GM23248 (cell line): ENCODE results near the gene OTULINL. TPM values are rescaled to one million over a fixed set of nuclear protein-coding genes. Genes with fewer than 3 reads are reported as not detected.

Experiments used
- DNase-seq: peaks from one replicate; pipeline ENCODE4 v3.0.0-alpha.2; 2015
- H2AFZ ChIP-seq: fragments of 200-600 bp; sonication (generic); 2 replicates; pipeline ENCODE4 v1.6.1; 2016; ENCODE audit warnings: antibody characterized with exemption
- H3F3A ChIP-seq: fragments of 200-600 bp; sonication (generic); 2 replicates; pipeline ENCODE4 v1.6.1; 2016; ENCODE audit warnings: mild to moderate bottlenecking, antibody characterized with exemption, mixed run types; ENCODE audit not compliant: insufficient read depth
- H3K27ac ChIP-seq: fragments of 200-600 bp; sonication (generic); 2 replicates; pipeline ENCODE4 v1.5.1; 2016; ENCODE audit warnings: mild to moderate bottlenecking
- H3K27me3 ChIP-seq: fragments of 200-600 bp; sonication (generic); replicated peaks from 2 replicates; pipeline ENCODE4 v1.6.1; 2016; ENCODE audit warnings: mild to moderate bottlenecking; ENCODE audit not compliant: insufficient read depth
- H3K36me3 ChIP-seq: fragments of 200-600 bp; sonication (generic); 2 replicates; pipeline ENCODE4 v1.6.1; 2016; ENCODE audit warnings: low read depth, mild to moderate bottlenecking
- H3K4me1 ChIP-seq: fragments of 200-600 bp; sonication (generic); 2 replicates; pipeline ENCODE4 v1.6.1; 2016; ENCODE audit warnings: mild to moderate bottlenecking; ENCODE audit not compliant: insufficient read depth
- H3K4me2 ChIP-seq: fragments of 200-600 bp; sonication (generic); one replicate; pipeline ENCODE4 v1.6.1; 2016; ENCODE audit warnings: mild to moderate bottlenecking; ENCODE audit not compliant: unreplicated experiment
- H3K4me3 ChIP-seq: fragments of 200-600 bp; sonication (generic); 2 replicates; pipeline ENCODE4 v1.5.1; 2016; ENCODE audit warnings: mild to moderate bottlenecking
- H3K79me2 ChIP-seq: fragments of 200-600 bp; sonication (generic); 2 replicates; pipeline ENCODE4 v1.6.1; 2016; ENCODE audit warnings: mild to moderate bottlenecking; ENCODE audit not compliant: insufficient read depth
- H3K9ac ChIP-seq: fragments of 200-600 bp; sonication (generic); 2 replicates; pipeline ENCODE4 v1.6.1; 2016; ENCODE audit warnings: mild to moderate bottlenecking
- H3K9me2 ChIP-seq: fragments of 200-600 bp; sonication (generic); 2 replicates; pipeline ENCODE4 v1.6.1; 2016; ENCODE audit warnings: mixed run types, mild to moderate bottlenecking, moderate library complexity; ENCODE audit not compliant: insufficient read depth
- H3K9me3 ChIP-seq: fragments of 200-600 bp; sonication (generic); one replicate; pipeline ENCODE4 v1.6.1; 2017; ENCODE audit warnings: low read depth
- H4K20me1 ChIP-seq: fragments of 200-600 bp; sonication (generic); 2 replicates; pipeline ENCODE4 v1.6.0; 2016; ENCODE audit not compliant: insufficient read depth
- EZH2 ChIP-seq: fragments of 200-600 bp; sonication (generic); IDR thresholded peaks from 2 replicates; pipeline ENCODE4 v1.6.1; 2018; ENCODE audit warnings: antibody characterized with exemption, mild to moderate bottlenecking; ENCODE audit not compliant: insufficient read depth, poor library complexity, severe bottlenecking
- EZH2phosphoT487 ChIP-seq: fragments of 200-600 bp; sonication (generic); IDR thresholded peaks from 2 replicates; pipeline ENCODE4 v1.6.1; 2018; ENCODE audit warnings: antibody characterized with exemption, moderate library complexity, mild to moderate bottlenecking, low read depth; ENCODE audit not compliant: insufficient read depth
- WGBS, 2 experiments: methylation state at CpG; one replicate each; pipeline ENCODE4 v1.1.6; 2015 to 2017; ENCODE audit warnings: low lambda C conversion rate in 2 of 2, low coverage in 1 of 2; ENCODE audit errors: missing lambda C conversion rate in 2 of 2; 5-methylcytosine and 5-hydroxymethylcytosine counted together
- in situ Hi-C: fragments of 300-500 bp; cut with MboI; formaldehyde crosslinking; loops from 2 replicates; pipeline ENCODE4 v1.15.0; 2020
- polyA plus RNA-seq: library from polyadenylated mRNA; unstranded; fragments of >200 nt; fragmentation: Nextera tagmentation; extraction: Ambion mirVana; gene quantifications from 2 replicates; pipeline ENCODE4 v1.2.1, GENCODE V29; 2016
- total RNA-seq: library from RNA; depleted of rRNA; stranded (reverse); fragments of >200 nt; shearing (Covaris generic); gene quantifications from 2 replicates; pipeline ENCODE4 v1.2.3, GENCODE V29; 2014

OTULINL gene
- total and polyA plus RNA-seq, 2 experiments from 2014 or later = 0.23 to 1.3 TPM

DNA sequence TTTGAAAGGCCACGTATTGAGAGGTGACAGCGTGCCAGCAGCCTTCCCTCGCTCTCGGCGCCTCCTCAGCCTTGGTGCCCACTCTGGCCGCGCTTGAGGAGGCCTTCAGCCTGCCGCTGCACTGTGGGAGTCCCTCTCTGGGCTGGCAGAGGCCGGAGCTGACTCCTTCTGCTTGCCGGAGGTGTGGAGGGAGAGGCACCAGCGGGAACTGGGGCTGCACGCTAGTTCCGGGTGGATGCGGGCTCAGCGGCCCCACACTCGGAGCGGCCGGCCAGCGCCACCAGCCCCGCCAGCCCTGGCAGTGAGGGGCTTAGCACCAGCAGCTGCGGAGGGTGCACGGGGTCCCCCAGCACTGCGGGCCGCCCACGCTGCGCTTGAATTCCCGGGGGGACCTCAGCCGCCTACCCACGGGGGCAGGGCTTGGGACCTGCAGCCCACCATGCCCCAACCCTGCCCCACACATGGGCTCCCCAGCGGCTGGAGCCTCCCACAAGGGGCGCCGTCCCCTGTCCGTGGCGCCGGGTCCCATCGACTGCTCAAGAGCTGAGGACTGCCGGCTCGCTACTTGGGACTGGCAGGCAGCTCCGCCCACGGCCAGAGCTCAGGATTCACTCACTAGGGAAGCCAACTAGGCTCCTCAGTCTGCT lies 4.4 kb upstream of the OTULINL start:
- H3K4me1 ChIP-seq = no peaks in the 10 kb centered on the region; the same call in 1 of the 2 replicates
- no peak for DNase-seq
- H4K20me1 ChIP-seq = no peaks in the 10 kb centered on the region
- peaks cover 8% of the 10 kb centered on the region; the same call in 1 of the 2 replicates for H3F3A ChIP-seq
- H3K36me3 ChIP-seq = no peaks in the 10 kb centered on the region
- TF ChIP-seq EZH2 (no peak), EZH2phosphoT487 (no peak)
- no peaks in the 10 kb centered on the region for H3K9me3 ChIP-seq
- H3K27me3 ChIP-seq = peaks cover 32% of the 10 kb centered on the region
- no peak overlapping the region for H3K4me3 ChIP-seq
- in situ Hi-C loops = no loop called here
- no peak overlapping the region for H3K9ac ChIP-seq
- WGBS, 2 experiments = 87 to 95% methylated on average over 27 to 31 of the region's 40 CpGs
- no peaks in the 10 kb centered on the region for H3K9me2 ChIP-seq
- no peaks in the 10 kb centered on the region for H3K79me2 ChIP-seq
- no peak overlapping the region for H3K27ac ChIP-seq
- no peak overlapping the region for H3K4me2 ChIP-seq
- no peak overlapping the region for H2AFZ ChIP-seq

DNA sequence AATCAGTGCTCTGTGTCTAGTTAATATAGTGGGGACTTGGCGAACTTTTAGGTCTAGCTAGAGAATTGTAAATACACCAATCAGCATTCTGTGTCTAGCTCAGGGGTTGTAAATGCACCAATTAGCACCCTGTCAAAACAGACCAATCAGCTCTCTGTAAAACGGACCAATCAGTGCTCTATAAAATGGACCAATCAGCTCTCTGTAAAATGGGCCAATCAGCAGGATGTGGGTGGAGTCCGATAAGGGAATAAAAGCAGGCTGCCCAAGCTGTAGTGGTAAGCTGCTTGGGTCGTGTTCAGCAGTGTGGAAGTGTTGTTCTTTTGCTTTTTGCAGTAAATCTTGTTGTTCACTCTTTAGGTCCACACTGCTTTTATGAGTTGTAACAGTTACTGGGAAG lies 3.6 kb upstream of the OTULINL start:
- no peaks in the 10 kb centered on the region; the same call in 1 of the 2 replicates for H3K4me1 ChIP-seq
- no peak overlapping the region for H3K4me3 ChIP-seq
- in situ Hi-C loops = no loop called here
- DNase-seq = no peak
- H3K27ac ChIP-seq = no peak overlapping the region
- no peak overlapping the region for H2AFZ ChIP-seq
- no peaks in the 10 kb centered on the region for H4K20me1 ChIP-seq
- no peaks in the 10 kb centered on the region for H3K79me2 ChIP-seq
- WGBS, 2 experiments = 77 to 86% methylated on average over 4 of the region's 4 CpGs
- no peaks in the 10 kb centered on the region for H3K36me3 ChIP-seq
- no peak overlapping the region for H3K4me2 ChIP-seq
- peaks cover 8% of the 10 kb centered on the region; the same call in 1 of the 2 replicates for H3F3A ChIP-seq
- H3K9me3 ChIP-seq = no peaks in the 10 kb centered on the region
- no peaks in the 10 kb centered on the region for H3K9me2 ChIP-seq
- peaks cover 27% of the 10 kb centered on the region for H3K27me3 ChIP-seq
- no peak for TF ChIP-seq EZH2
- TF ChIP-seq EZH2phosphoT487 = no peak
- H3K9ac ChIP-seq = no peak overlapping the region

DNA sequence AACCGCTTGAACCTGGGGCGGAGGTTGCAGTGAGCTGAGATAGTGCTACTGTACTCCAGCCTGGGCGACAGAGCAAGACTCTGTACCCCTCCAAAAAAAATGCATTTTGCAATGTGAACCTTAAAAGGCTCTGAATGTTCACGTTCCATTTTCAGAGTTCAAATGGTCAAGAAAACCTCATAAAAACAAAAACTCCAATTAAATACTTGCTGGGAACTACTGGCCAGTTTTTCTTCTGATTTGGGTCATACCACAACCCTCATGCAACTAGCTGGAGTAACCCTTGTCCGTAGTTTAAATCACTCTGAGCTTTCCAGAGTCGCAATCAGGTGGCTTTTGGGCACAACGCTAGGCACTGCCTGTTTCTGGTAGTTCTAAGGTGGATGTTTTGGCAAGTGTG lies 2.3 kb upstream of the OTULINL start:
- Histone ChIP-seq H2AFZ (no peak overlapping the region), H3K4me1 (no peaks in the 10 kb centered on the region; the same call in 1 of the 2 replicates), H3K9me2 (no peaks in the 10 kb centered on the region), H3K4me3 (no peak overlapping the region), H4K20me1 (no peaks in the 10 kb centered on the region), H3K9me3 (no peaks in the 10 kb centered on the region), H3K27ac (no peak overlapping the region), H3K27me3 (peaks cover 40% of the 10 kb centered on the region), H3K36me3 (no peaks in the 10 kb centered on the region), H3K79me2 (no peaks in the 10 kb centered on the region), H3K4me2 (no peak overlapping the region), H3F3A (peaks cover 8% of the 10 kb centered on the region; the same call in 1 of the 2 replicates), H3K9ac (no peak overlapping the region)
- 50% methylated on average over 7 of the region's 7 CpGs for WGBS, 2 experiments
- no peak for DNase-seq
- in situ Hi-C loops = no loop called here
- TF ChIP-seq EZH2 (no peak), EZH2phosphoT487 (no peak)

DNA sequence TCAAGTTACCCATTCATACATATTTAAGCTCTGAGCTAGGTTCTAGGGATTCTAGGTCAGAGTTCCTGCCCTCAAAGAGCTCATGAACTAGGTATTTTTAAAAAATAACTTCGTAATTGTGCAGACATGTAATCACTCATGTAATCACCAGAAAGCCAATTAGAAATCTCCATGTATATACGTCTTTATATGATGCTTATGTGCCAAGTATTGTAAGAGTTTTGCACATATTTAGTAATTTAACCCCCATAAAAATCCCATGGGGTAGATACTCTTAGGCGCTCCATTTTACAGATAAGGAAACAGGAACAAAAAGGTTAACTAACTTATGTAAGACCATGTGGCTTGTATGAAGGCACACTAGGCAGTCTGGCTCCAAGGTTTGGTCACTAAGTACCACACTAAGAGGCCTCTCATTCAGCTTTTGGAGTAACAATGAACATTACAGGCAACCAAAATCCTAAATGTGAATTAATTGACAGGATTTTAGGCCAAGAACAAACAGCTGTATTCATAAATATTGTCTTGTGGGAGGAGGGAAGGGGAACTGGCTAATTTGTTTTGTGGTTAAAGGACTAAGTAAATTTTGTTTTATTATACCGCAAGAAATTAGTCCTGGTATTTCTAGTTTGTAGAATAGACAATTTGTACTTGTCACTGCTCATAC lies 1.7 kb upstream of the OTULINL start:
- no peaks in the 10 kb centered on the region for H3K79me2 ChIP-seq
- H3K27me3 ChIP-seq = peaks cover 46% of the 10 kb centered on the region
- no peak overlapping the region for H3K27ac ChIP-seq
- no peaks in the 10 kb centered on the region for H3K9me3 ChIP-seq
- DNase-seq = no peak
- no peaks in the 10 kb centered on the region for H3K9me2 ChIP-seq
- in situ Hi-C loops = no loop called here
- no peak overlapping the region for H3K4me3 ChIP-seq
- H3K9ac ChIP-seq = no peak overlapping the region
- H3K4me2 ChIP-seq = no peak overlapping the region
- H3K4me1 ChIP-seq = no peaks in the 10 kb centered on the region; the same call in 1 of the 2 replicates
- WGBS, 2 experiments = 69 to 74% methylated on average over 4 of the region's 4 CpGs
- H4K20me1 ChIP-seq = no peaks in the 10 kb centered on the region
- TF ChIP-seq EZH2phosphoT487 (no peak), EZH2 (no peak)
- H3K36me3 ChIP-seq = no peaks in the 10 kb centered on the region
- no peak overlapping the region for H2AFZ ChIP-seq
- peaks cover 8% of the 10 kb centered on the region; the same call in 1 of the 2 replicates for H3F3A ChIP-seq
